ENCODE results near the gene PARP14. TPM values are rescaled to one million over a fixed set of nuclear protein-coding genes. Genes with fewer than 3 reads are reported as not detected.
A peak's percentile ranks its signal among the peaks of the same experiment; 100 is the strongest.
"Not testable (repeated sequence)": the region's sequence is repeated elsewhere in the genome, so short reads cannot be mapped to it uniquely, and the experiment has no call there.

PARP14 gene
- total and polyA plus RNA-seq, 2 donors (not counting 3 experiments of a cell fraction or from before 2014, with no cell fraction given), result 19.7 to 41.5 TPM

DNA sequence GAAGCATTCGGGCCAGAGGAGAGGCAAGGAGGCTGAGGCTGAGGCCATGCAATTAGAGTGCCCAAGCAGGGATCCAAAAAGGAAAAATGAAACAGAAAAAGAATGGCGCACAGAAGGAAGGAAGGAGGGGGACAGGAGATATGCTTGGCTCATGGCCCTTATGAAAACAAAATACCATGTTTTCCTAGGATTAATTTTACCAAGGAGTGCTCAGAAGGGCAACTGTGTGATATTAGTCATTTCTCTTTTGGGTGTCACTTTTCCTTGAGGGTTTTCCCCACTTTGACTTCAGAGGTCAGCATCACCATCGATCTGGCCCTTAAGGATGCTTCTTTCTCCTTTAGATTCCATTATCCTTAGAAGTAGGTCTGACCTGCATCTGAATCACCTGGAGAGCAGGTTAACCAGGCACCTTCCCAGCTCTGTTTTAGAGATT, 1.4 kb downstream of the PARP14 start:
- ChIA-PET POLR2A (no interaction called here), CTCF (interaction anchor here (1.1 kb wide), 1 partner anchor 289 kb away, joined by 3 read pairs; no protein-coding TSS in a partner anchor)
- no peaks in the 10 kb centered on the region for H3K79me2 ChIP-seq (ENCODE audit: control insufficient read depth, insufficient read depth, low read length)
- H3K9me3 ChIP-seq (replicated peaks; ENCODE audit: control insufficient read depth, insufficient read depth, low read length), result no peaks in the 10 kb centered on the region
- no TSS peak for BruUV-seq (replicated peaks)
- H3K4me2 ChIP-seq (ENCODE audit: insufficient read depth, low read length), result peak overlapping the region; percentile 37
- TF ChIP-seq MYC (IDR thresholded peaks at IDR 0.05; ENCODE audit: low read depth, low read length) (no peak), GATA2 (IDR thresholded peaks at IDR 0.05; ENCODE audit: insufficient read depth, insufficient read length, low read depth, low read length) (no peak), POLR2A (IDR thresholded peaks at IDR 0.05; ENCODE audit: low read depth, low read length) (no peak), FOS (IDR thresholded peaks at IDR 0.05; ENCODE audit: borderline replicate concordance, insufficient read depth, low read length) (no peak), JUN (IDR thresholded peaks at IDR 0.05; ENCODE audit: borderline replicate concordance, insufficient read depth, insufficient read length, low read depth) (no peak), EZH2 (IDR thresholded peaks at IDR 0.05; ENCODE audit: borderline replicate concordance, low read depth, low read length, severe bottlenecking) (no peak), POLR2AphosphoS5 (IDR thresholded peaks at IDR 0.05; ENCODE audit: insufficient read depth, low read depth, low read length) (no peak)
- TF ChIP-seq, protein P1, sequence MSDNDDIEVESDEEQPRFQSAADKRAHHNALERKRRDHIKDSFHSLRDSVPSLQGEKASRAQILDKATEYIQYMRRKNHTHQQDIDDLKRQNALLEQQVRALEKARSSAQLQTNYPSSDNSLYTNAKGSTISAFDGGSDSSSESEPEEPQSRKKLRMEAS (IDR thresholded peaks at IDR 0.05; ENCODE audit: insufficient read depth, insufficient read length), result no peak
- TF ChIP-seq, protein P2, sequence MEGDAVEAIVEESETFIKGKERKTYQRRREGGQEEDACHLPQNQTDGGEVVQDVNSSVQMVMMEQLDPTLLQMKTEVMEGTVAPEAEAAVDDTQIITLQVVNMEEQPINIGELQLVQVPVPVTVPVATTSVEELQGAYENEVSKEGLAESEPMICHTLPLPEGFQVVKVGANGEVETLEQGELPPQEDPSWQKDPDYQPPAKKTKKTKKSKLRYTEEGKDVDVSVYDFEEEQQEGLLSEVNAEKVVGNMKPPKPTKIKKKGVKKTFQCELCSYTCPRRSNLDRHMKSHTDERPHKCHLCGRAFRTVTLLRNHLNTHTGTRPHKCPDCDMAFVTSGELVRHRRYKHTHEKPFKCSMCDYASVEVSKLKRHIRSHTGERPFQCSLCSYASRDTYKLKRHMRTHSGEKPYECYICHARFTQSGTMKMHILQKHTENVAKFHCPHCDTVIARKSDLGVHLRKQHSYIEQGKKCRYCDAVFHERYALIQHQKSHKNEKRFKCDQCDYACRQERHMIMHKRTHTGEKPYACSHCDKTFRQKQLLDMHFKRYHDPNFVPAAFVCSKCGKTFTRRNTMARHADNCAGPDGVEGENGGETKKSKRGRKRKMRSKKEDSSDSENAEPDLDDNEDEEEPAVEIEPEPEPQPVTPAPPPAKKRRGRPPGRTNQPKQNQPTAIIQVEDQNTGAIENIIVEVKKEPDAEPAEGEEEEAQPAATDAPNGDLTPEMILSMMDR (IDR thresholded peaks at IDR 0.05; ENCODE audit: extremely low read depth in 1 of 2, insufficient read depth in 1 of 2, low read depth in 1 of 2, low read length in 2 of 2), result no peak
- intact Hi-C loops (cut with micrococcal nuclease), result loop anchor here (2.0 to 5.0 kb wide), 2 partner anchors 297 to 345 kb away; partner anchors contain the start of genes FAM162A and SEMA5B
- H3K4me1 ChIP-seq (ENCODE audit: control insufficient read depth, extremely low read depth, insufficient read depth, low read length), result peaks cover 20% of the 10 kb centered on the region
- H3K27ac ChIP-seq (ENCODE audit: insufficient read depth, low read depth, low read length), result no peak overlapping the region
- no peaks in the 10 kb centered on the region for H3K27me3 ChIP-seq (ENCODE audit: control insufficient read depth in 2 of 2, insufficient read depth in 2 of 2, low read length in 2 of 2)
- dilution Hi-C loops (cut with MboI; ENCODE audit: extremely low pct_ligation_motif_present, low sequenced_read_pairs), result no loop called here
- peak overlapping the region in 2 of 3 experiments; percentile 58 to 93 for H3K4me3 ChIP-seq (replicated peaks in 1 of 3; ENCODE audit: insufficient read depth in 1 of 3, low read depth in 1 of 3, low read length in 3 of 3)
- FAIRE-seq, result no peak
- H4K20me1 ChIP-seq (replicated peaks; ENCODE audit: control insufficient read depth, extremely low read depth, insufficient read depth, low read length), result no peaks in the 10 kb centered on the region
- H3K36me3 ChIP-seq (ENCODE audit: control insufficient read depth in 2 of 2, extremely low read depth in 1 of 2, insufficient read depth in 2 of 2, low read length in 2 of 2), result peaks cover 0 to under 1% of the 10 kb centered on the region in 2 experiments
- no peak for DNase-seq (ENCODE audit: low read depth, low spot score)
- no peaks in the 10 kb centered on the region for H3K9me1 ChIP-seq (replicated peaks; ENCODE audit: control insufficient read depth, extremely low read depth, insufficient read depth, low read length)
- peak overlapping the region; percentile 49 for H2AFZ ChIP-seq (ENCODE audit: low read depth, low read length)
- H3K9ac ChIP-seq (replicated peaks; ENCODE audit: extremely low read depth, insufficient read depth, low read length), result no peak overlapping the region

DNA sequence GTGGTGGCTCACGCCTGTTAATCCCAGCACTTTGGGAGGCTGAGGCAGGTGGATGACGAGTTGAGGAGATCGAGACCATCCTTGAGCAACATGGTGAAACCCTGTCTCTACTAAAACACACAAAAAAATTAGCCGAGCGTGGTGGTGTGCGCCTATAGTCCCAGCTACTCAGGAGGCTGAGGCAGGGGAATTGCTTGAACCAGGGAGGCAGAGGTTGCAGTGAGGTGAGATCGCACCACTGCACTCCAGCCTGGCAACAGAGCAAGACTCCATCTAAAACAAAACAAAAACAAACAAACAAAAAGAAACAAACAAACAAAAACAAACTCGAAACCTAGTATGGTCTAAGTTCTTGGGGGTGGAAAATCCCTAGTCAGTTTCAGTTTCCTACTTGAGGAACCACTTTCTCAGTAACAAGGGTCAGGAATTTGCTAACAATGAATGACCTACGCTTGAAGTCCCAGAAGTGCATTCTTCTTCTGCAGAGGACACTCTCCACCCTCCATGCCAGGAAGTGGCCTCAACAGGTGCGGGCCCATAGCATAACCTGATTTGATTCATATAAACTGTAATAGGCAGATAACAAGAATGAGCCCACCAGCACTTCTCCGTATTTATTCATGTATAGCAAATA, 2.3 kb downstream of the PARP14 start:
- CTCF ChIA-PET, result interaction anchor here (1.6 kb wide), 1 partner anchor 290 kb away, joined by 6 read pairs; no protein-coding TSS in a partner anchor
- H3K79me2 ChIP-seq (ENCODE audit: control insufficient read depth, insufficient read depth, low read length); H3K4me3 ChIP-seq (replicated peaks in 1 of 3; ENCODE audit: insufficient read depth in 1 of 3, low read depth in 1 of 3, low read length in 3 of 3); H3K9me1 ChIP-seq (replicated peaks; ENCODE audit: control insufficient read depth, extremely low read depth, insufficient read depth, low read length); H3K9ac ChIP-seq (replicated peaks; ENCODE audit: extremely low read depth, insufficient read depth, low read length); POLR2A ChIA-PET; FAIRE-seq; DNase-seq (ENCODE audit: low read depth, low spot score); H3K27me3 ChIP-seq (ENCODE audit: control insufficient read depth in 2 of 2, insufficient read depth in 2 of 2, low read length in 2 of 2); H2AFZ ChIP-seq (ENCODE audit: low read depth, low read length); H3K9me3 ChIP-seq (replicated peaks; ENCODE audit: control insufficient read depth, insufficient read depth, low read length); H3K27ac ChIP-seq (ENCODE audit: insufficient read depth, low read depth, low read length); H3K4me2 ChIP-seq (ENCODE audit: insufficient read depth, low read length); H3K36me3 ChIP-seq (ENCODE audit: control insufficient read depth in 2 of 2, extremely low read depth in 1 of 2, insufficient read depth in 2 of 2, low read length in 2 of 2); dilution Hi-C loops (cut with MboI; ENCODE audit: extremely low pct_ligation_motif_present, low sequenced_read_pairs); H4K20me1 ChIP-seq (replicated peaks; ENCODE audit: control insufficient read depth, extremely low read depth, insufficient read depth, low read length); BruUV-seq (replicated peaks): not testable (repeated sequence)
- intact Hi-C loops (cut with micrococcal nuclease), result loop anchor here (5.0 kb wide), 1 partner anchor 344 kb away; the partner anchor contains the start of gene SEMA5B
- H3K4me1 ChIP-seq (ENCODE audit: control insufficient read depth, extremely low read depth, insufficient read depth, low read length), result peaks cover 20% of the 10 kb centered on the region

All from endothelial cell of umbilical vein (primary cell).